Activated CD4-positive, alpha-beta T cell treated with anti-CD3 and anti-CD28 coated beads for 24 hours (primary cell): ENCODE data around the gene LARP1B.
"Not testable (repeated sequence)": the region's sequence is repeated elsewhere in the genome, so short reads cannot be mapped to it uniquely, and the experiment has no call there.

Source experiments
- DNase-seq, 2 donors: peaks; one replicate each; pipeline ENCODE4 v3.0.0-alpha.2; 2020; ENCODE audit warnings: low read depth in 2 of 2

LARP1B gene

GRCh38 chr4:128225148-128225547 is 164.0 kb downstream of the LARP1B start:
- DNase-seq: no peak

- DNase-seq: no peak
Observed at GRCh38 chr4:128227991-128228571, 167.0 kb downstream of the LARP1B start.

DNA sequence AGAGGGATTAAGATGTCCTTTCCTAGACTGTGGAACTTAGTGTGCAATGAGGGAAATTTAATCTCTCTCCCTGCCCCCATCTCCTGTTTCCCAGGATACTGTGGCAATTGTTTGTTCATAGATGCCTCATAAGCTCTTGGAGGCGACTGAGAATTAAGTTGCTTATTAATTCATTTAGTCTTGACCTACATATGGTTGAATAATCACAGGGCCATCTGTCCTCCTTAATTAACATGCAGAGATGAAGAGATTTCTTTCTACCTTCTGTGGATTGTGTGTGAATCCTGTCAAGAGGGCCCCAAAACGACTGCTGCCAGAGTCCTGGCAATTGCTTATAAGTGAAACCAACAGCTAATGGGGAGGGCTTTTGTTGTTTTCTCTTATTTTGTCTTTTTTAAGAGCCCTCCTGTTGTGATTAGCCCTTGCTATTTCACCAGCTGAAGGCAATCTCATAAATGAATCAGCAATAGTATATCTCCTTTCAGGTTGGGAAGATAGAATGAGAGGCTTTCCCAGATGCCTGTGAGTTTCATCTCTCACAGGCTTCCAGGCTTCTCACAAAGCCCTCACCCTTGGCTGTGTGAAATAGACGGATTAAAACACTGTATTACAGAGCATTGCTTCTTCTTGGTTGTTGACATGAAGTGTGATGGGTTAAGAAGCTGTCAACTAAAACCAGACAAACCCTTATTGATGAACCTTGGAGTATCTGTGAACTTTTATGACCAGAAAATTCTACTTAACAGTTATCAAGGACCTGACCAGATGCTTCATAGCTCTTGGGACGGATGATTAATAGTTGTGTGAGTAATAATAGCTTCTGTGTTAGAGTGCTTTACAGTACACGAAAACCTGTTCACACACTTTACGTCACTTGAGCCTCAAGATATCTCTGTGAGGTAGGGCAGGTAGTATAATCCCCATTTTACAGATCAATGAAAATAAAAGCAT is 168.0 kb downstream of the LARP1B start:
- DNase-seq: no peak

DNA sequence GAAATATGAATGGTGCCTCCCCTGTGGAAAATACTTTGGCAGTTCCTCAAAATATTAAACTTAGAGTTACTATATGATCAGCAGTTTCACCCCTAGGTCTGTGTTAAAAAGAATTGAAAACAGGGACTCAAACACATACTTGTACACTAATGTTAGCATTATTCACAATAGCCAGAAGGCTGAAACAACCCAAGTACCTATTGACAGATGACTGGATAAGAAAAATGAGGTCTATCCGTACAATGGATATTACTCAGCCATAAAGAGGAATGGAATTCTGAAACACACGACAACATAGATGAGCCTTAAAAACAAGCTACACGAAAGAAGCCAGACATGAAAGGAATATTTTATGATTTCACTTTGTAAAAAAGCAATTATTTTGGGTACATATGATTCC is 171.6 kb downstream of the LARP1B start:
- no peak for DNase-seq

- DNase-seq: no peak
Observed at GRCh38 chr4:128234836-128235235, 173.7 kb downstream of the LARP1B start.

- no peak for DNase-seq
Observed at GRCh38 chr4:128241019-128241418, 179.9 kb downstream of the LARP1B start.

- DNase-seq: no peak
Observed at GRCh38 chr4:128241425-128241913, 180.4 kb downstream of the LARP1B start.

DNA sequence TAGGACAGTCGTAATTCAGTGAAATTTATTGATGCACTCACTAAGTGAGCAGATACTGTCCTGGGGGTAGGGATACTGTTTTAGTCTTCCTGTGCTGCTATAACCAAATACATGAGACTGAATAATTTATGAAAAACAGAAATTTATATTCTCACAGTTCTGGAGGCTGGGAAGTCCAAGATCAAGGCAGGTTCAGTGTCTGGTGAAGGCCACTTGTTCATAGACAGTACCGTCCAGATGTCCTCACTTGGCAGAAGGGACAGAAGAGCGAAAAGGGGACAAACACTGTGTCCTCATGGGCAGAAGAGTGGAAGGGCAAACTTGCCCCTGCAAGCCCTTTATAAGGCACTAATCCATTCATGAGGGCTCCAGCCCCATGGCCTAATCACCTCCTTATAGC is 180.9 kb downstream of the LARP1B start:
- DNase-seq: no peak

DNA sequence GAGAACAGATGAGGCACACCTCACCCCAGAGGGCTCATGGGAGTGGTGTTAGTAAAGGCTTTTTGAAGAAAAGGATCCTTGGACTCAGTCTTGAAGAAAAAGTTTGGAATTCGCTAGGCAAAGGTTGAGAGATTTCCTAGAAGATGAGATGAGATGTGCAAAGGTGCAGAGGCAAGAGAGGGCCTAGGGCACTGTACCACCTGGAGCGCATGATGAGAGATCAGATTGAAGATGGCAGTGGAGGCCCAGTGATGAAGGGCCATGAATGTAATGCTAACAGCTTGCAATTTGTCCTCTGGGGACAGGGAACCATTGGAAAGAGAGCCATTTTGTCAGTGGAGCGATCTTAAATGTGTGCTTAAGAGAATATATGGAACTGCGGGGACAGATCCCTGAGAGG is 181.5 kb downstream of the LARP1B start:
- no peak for DNase-seq

GRCh38 chr4:128244379-128244778 is 183.3 kb downstream of the LARP1B start:
- no peak for DNase-seq

DNA sequence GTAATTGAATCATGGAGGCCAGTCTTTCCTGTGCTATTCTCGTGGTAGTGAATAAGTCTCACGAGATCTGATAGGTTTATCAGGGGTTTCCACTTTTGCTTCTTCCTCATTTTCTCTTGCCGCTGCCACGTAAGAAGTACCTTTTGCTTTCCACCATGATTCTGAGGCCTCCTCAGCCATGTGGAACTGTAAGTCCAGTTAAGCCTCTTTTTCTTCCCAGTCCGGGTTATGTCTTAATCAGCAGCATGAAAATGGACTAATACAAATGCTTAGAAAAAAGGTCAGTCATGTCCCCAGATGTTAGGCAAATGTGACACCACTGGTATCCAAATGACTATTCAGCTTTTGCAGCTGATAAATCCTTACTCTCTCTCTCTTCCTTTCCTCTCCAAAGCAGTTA is 184.3 kb downstream of the LARP1B start:
- not testable (repeated sequence) for DNase-seq

GRCh38 chr4:128247906-128248305 is 186.8 kb downstream of the LARP1B start:
- no peak for DNase-seq

DNA sequence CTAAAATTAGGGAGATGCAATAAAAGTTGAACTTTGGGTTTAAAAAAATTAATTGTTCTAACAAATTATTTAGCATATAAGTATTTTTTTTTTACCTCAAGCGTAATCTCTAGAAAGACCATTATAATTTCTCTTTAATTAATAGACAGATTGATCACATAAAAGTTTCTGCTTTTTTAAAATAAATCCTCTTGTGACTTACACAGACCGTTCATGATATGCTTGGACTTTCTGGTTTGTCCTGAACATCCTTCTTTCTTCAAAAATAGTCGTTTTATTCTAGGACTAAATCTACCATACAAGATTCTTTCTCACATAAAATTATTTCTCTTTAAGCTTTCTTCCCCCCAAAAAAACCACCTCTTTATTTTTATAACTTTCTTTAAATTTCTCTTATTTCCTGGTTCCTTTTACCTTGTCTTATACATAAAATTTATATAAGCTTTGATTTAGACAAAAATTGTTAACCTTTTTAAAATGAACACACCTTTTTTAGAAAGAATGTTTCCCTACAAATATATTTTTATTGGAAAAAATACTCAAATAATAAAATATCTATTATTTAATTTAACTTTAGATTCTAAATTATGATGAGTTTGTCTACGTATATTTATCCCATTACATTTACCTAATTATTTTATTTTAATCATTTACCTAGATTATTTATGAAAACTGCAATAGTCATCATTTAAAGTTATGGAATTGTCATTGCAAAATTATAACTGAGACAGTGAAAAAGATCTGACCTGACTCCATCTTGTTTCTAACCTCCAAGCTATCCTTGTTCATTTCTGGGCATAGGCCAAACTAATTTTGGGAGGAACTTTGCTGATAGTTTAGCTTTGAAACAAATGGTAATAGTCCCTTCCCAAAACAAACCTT is 188.9 kb downstream of the LARP1B start:
- no peak for DNase-seq

DNA sequence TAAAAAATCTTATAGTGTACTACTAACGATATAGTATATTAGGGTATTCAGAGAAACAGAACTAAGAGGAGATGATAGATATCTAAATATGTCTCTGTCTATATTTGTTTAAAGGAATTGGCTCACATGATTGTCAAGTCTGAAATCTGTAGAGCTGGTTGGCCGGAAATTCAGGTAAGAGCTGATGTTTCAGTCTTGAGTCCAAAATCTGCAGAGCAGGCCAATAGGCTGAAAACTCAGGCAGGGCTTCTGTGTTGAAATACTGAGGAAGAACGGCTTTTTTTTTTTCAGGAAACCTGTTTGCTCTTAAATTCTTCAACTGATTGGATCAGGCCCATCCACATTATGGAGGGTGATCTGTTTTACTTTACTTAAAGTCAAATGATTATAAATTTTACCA is 194.8 kb downstream of the LARP1B start:
- no peak for DNase-seq

- DNase-seq: no peak
Observed at GRCh38 chr4:128256539-128256938, 195.4 kb downstream of the LARP1B start.

DNA sequence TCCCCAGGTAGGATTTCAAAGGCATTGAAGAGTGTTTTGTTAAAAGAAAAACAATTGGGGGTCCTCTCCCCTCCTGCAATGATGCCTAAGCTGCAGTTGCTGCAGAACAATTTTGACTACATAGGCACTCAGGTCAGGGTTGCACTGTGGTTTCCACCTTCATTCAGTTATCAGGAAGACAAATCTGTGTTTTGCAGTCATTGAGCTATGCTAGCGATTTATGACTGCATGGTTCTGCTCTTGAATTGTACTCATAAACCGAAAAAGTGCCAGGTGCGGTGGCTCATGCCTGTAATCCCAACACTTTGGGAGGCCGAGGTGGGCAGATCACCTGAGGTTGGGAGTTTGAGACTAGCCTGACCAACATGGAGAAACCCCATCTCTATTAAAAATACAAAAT is 197.1 kb downstream of the LARP1B start:
- DNase-seq: not testable (repeated sequence)

GRCh38 chr4:128259889-128260288 is 198.8 kb downstream of the LARP1B start:
- not testable (repeated sequence) for DNase-seq
